Activated CD4-positive, alpha-beta T cell treated with anti-CD3 and anti-CD28 coated beads for 1 hour (primary cell): Measurements from ENCODE around the gene APOBEC3A.
"Not testable (repeated sequence)": the region's sequence is repeated elsewhere in the genome, so short reads cannot be mapped to it uniquely, and the experiment has no call there.

Experiments
- DNase-seq: peaks from one replicate; pipeline ENCODE4 v3.0.0-alpha.2; 2020

APOBEC3A gene

GRCh38 chr22:38981992-38982927 lies 24.9 kb downstream of the APOBEC3A start, which contains the start of gene APOBEC3B:
Gene APOBEC3B (plus strand): TSS chr22:38982347. CDS start chr22:38982454, 107 bp downstream.
- DNase-seq: peak; percentile 39

GRCh38 chr22:38984224-38984623 lies 26.8 kb downstream of the APOBEC3A start:
- no peak for DNase-seq

- DNase-seq: peak; percentile 76
Observed at GRCh38 chr22:38984784-38985757, 27.7 kb downstream of the APOBEC3A start.

GRCh38 chr22:38986629-38987028 lies 29.2 kb downstream of the APOBEC3A start:
- DNase-seq: no peak

GRCh38 chr22:38987171-38987895 lies 29.9 kb downstream of the APOBEC3A start:
- DNase-seq: no peak

- no peak for DNase-seq
Observed at GRCh38 chr22:38989466-38989865, 32.1 kb downstream of the APOBEC3A start.

GRCh38 chr22:38992871-38993371 lies 35.5 kb downstream of the APOBEC3A start:
- not testable (repeated sequence) for DNase-seq

- no peak for DNase-seq
Observed at GRCh38 chr22:38996105-38996504, 38.7 kb downstream of the APOBEC3A start.

- no peak for DNase-seq
Observed at GRCh38 chr22:38997518-38997917, 40.1 kb downstream of the APOBEC3A start.

GRCh38 chr22:39003165-39003638 lies 45.8 kb downstream of the APOBEC3A start:
- peak; percentile 54 for DNase-seq

GRCh38 chr22:39007177-39007576 lies 49.8 kb downstream of the APOBEC3A start:
- no peak for DNase-seq

GRCh38 chr22:39008271-39008850 lies 51.0 kb downstream of the APOBEC3A start:
- not testable (repeated sequence) for DNase-seq

- DNase-seq: no peak
Observed at GRCh38 chr22:39010946-39011345, 53.5 kb downstream of the APOBEC3A start.
